ENCODE measurements around the gene LRRC8C. TPM values are rescaled to one million over a fixed set of nuclear protein-coding genes. Genes with fewer than 3 reads are reported as not detected.

The LRRC8C gene
- total and polyA plus RNA-seq, 8 donors = 0.63 to 3.5 (median 1.1) TPM

GRCh38 chr1:89602871-89603404, 30.0 kb upstream of the LRRC8C start:
- intact Hi-C loops (cut with DNase I) = loop anchor here in 1 of 3 donors (10.0 kb wide), 1 partner anchor 118 kb away; no protein-coding TSS in a partner anchor
- H3K27ac ChIP-seq = no peak overlapping the region
- TF ChIP-seq CTCF (IDR thresholded peaks at IDR 0.05) = no peak
- DNase-seq = no peak
- no peaks in the 10 kb centered on the region for H3K36me3 ChIP-seq
- no peaks in the 10 kb centered on the region for H3K27me3 ChIP-seq
- H3K9me3 ChIP-seq = no peaks in the 10 kb centered on the region
- H3K4me3 ChIP-seq = no peak overlapping the region
- H3K4me1 ChIP-seq = no peaks in the 10 kb centered on the region
- no peak for FAIRE-seq
- no peak for ATAC-seq
- WGBS, 2 donors = 52 to 60% methylated on average over 6 of the region's 6 CpGs

GRCh38 chr1:89603651-89604413, 29.1 kb upstream of the LRRC8C start:
- FAIRE-seq = no peak
- intact Hi-C loops (cut with DNase I) = loop anchor here in 1 of 3 donors (10.0 kb wide), 1 partner anchor 119 kb away; no protein-coding TSS in a partner anchor
- 63 to 70% methylated on average over 4 of the region's 4 CpGs for WGBS, 2 donors
- no peaks in the 10 kb centered on the region for H3K36me3 ChIP-seq
- H3K27ac ChIP-seq = no peak overlapping the region
- H3K4me3 ChIP-seq = no peak overlapping the region
- no peaks in the 10 kb centered on the region for H3K27me3 ChIP-seq
- no peak for DNase-seq
- no peaks in the 10 kb centered on the region for H3K9me3 ChIP-seq
- H3K4me1 ChIP-seq = no peaks in the 10 kb centered on the region
- TF ChIP-seq CTCF (IDR thresholded peaks at IDR 0.05) = no peak
- ATAC-seq = no peak

GRCh38 chr1:89604414-89604735, 28.5 kb upstream of the LRRC8C start:
- no peak for FAIRE-seq
- no peaks in the 10 kb centered on the region for H3K4me1 ChIP-seq

GRCh38 chr1:89605692-89606091, 27.2 kb upstream of the LRRC8C start:
- no peaks in the 10 kb centered on the region for H3K4me1 ChIP-seq
- intact Hi-C loops (cut with DNase I) = loop anchor here in 1 of 3 donors (10.0 kb wide), 1 partner anchor 121 kb away; no protein-coding TSS in a partner anchor
- TF ChIP-seq CTCF (IDR thresholded peaks at IDR 0.05) = no peak
- H3K36me3 ChIP-seq = no peaks in the 10 kb centered on the region
- no peak overlapping the region for H3K27ac ChIP-seq
- no peaks in the 10 kb centered on the region for H3K9me3 ChIP-seq
- no peak for DNase-seq
- no peak overlapping the region for H3K4me3 ChIP-seq
- WGBS, 2 donors = 53 to 76% methylated on average over 2 of the region's 2 CpGs
- FAIRE-seq = no peak
- no peaks in the 10 kb centered on the region for H3K27me3 ChIP-seq
- ATAC-seq = no peak

More at GRCh38 chr1:89604414-89604735, 28.5 kb upstream of the LRRC8C start:
- no peaks in the 10 kb centered on the region for H3K9me3 ChIP-seq
- no peak for TF ChIP-seq CTCF (IDR thresholded peaks at IDR 0.05)
- no peaks in the 10 kb centered on the region for H3K36me3 ChIP-seq
- H3K27me3 ChIP-seq = no peaks in the 10 kb centered on the region
- no peak overlapping the region for H3K4me3 ChIP-seq
- DNase-seq = no peak
- WGBS, 2 donors = 69 to 78% methylated on average over 3 of the region's 3 CpGs
- H3K27ac ChIP-seq = no peak overlapping the region
- intact Hi-C loops (cut with DNase I) = loop anchor here in 1 of 3 donors (10.0 kb wide), 1 partner anchor 120 kb away; no protein-coding TSS in a partner anchor
- no peak for ATAC-seq
